ENCODE data around the gene NUBP2. TPM values are rescaled to one million over a fixed set of nuclear protein-coding genes. Genes with fewer than 3 reads are reported as not detected.
"Not testable (repeated sequence)": the region's sequence is repeated elsewhere in the genome, so short reads cannot be mapped to it uniquely, and the experiment has no call there.

NUBP2 gene
- total RNA-seq, 1 donor from 2014 or later: 28.0 TPM

- DNase-seq (ENCODE audit: low spot score) (peak; percentile 58), ATAC-seq (no peak)
- intact Hi-C loops (cut with DNase I): no loop called here
These were observed 9.4 kb downstream of the NUBP2 start for GRCh38 chr16:1791943-1792812.

GRCh38 chr16:1792836-1793577, 10.2 kb downstream of the NUBP2 start:
- intact Hi-C loops (cut with DNase I): no loop called here
- DNase-seq (ENCODE audit: low spot score) (peak; percentile 57), ATAC-seq (no peak)

GRCh38 chr16:1793578-1794220, 10.9 kb downstream of the NUBP2 start, which contains the start of gene IGFALS:
TSS of gene IGFALS (minus strand) at chr16:1793705. CDS start at chr16:1793652, 53 bp downstream.
- DNase-seq (ENCODE audit: low spot score) (no peak), ATAC-seq (no peak)
- intact Hi-C loops (cut with DNase I): no loop called here

- DNase-seq (ENCODE audit: low spot score) (no peak), ATAC-seq (no peak)
- intact Hi-C loops (cut with DNase I): no loop called here
These were observed 11.6 kb downstream of the NUBP2 start for GRCh38 chr16:1794221-1794871.

- intact Hi-C loops (cut with DNase I): no loop called here
- DNase-seq (ENCODE audit: low spot score) (no peak), ATAC-seq (no peak)
These were observed 12.3 kb downstream of the NUBP2 start for GRCh38 chr16:1794908-1795666.

- ATAC-seq; DNase-seq (ENCODE audit: low spot score); intact Hi-C loops (cut with DNase I): not testable (repeated sequence)
These were observed 16.5 kb downstream of the NUBP2 start for GRCh38 chr16:1799263-1799662.

- ATAC-seq (no peak), DNase-seq (ENCODE audit: low spot score) (no peak)
- intact Hi-C loops (cut with DNase I): no loop called here
These were observed 17.9 kb downstream of the NUBP2 start for GRCh38 chr16:1800701-1801100.

GRCh38 chr16:1807626-1808025, 24.9 kb downstream of the NUBP2 start:
- ATAC-seq (no peak), DNase-seq (ENCODE audit: low spot score) (no peak)
- intact Hi-C loops (cut with DNase I): no loop called here

GRCh38 chr16:1808691-1809090, 25.9 kb downstream of the NUBP2 start:
- no peak for DNase-seq (ENCODE audit: low spot score)
- intact Hi-C loops (cut with DNase I): no loop called here
- no peak for ATAC-seq

- no peak for ATAC-seq
- DNase-seq (ENCODE audit: low spot score): no peak
- intact Hi-C loops (cut with DNase I): no loop called here
These were observed 26.6 kb downstream of the NUBP2 start for GRCh38 chr16:1809281-1809801.

- DNase-seq (ENCODE audit: low spot score) (no peak), ATAC-seq (no peak)
- intact Hi-C loops (cut with DNase I): no loop called here
These were observed 27.3 kb downstream of the NUBP2 start for GRCh38 chr16:1810106-1810505.

GRCh38 chr16:1810536-1810935, 27.8 kb downstream of the NUBP2 start:
- intact Hi-C loops (cut with DNase I): no loop called here
- ATAC-seq (no peak), DNase-seq (ENCODE audit: low spot score) (no peak)

- ATAC-seq (peak; percentile 86), DNase-seq (ENCODE audit: low spot score) (peak; percentile 78)
- intact Hi-C loops (cut with DNase I): no loop called here
These were observed 30.0 kb downstream of the NUBP2 start for GRCh38 chr16:1812732-1813163.

- intact Hi-C loops (cut with DNase I): no loop called here
- ATAC-seq (peak; percentile 77), DNase-seq (ENCODE audit: low spot score) (no peak)
These were observed 32.7 kb downstream of the NUBP2 start for GRCh38 chr16:1815461-1815860.

- ATAC-seq (no peak), DNase-seq (ENCODE audit: low spot score) (no peak)
- intact Hi-C loops (cut with DNase I): no loop called here
These were observed 33.9 kb downstream of the NUBP2 start for GRCh38 chr16:1816396-1817275.

- intact Hi-C loops (cut with DNase I): no loop called here
- no peak for DNase-seq (ENCODE audit: low spot score)
- ATAC-seq: no peak
These were observed 34.5 kb downstream of the NUBP2 start for GRCh38 chr16:1817276-1817589.

- DNase-seq (ENCODE audit: low spot score) (no peak), ATAC-seq (no peak)
- intact Hi-C loops (cut with DNase I): no loop called here
These were observed 35.0 kb downstream of the NUBP2 start for GRCh38 chr16:1817716-1818115.

Measured in sciatic nerve (tissue), 2 donors.